ENCODE data around the gene EIF2S1.

- TF ChIP-seq SRF (IDR thresholded peaks at IDR 0.05; ENCODE audit: low read depth) (no peak), POLR2A (IDR thresholded peaks at IDR 0.05; ENCODE audit: borderline replicate concordance, extremely low read depth, insufficient read depth, insufficient read length) (no peak), JUND (IDR thresholded peaks at IDR 0.05) (no peak)
- TF ChIP-seq, protein P1, sequence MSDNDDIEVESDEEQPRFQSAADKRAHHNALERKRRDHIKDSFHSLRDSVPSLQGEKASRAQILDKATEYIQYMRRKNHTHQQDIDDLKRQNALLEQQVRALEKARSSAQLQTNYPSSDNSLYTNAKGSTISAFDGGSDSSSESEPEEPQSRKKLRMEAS (IDR thresholded peaks at IDR 0.05): no peak
These were observed 29.8 kb downstream of the EIF2S1 start for GRCh38 chr14:67389811-67390534.

Measured in HCT116 (cell line).